GM10248 (cell line): ENCODE results near the gene C3orf52.

Experiments
- CTCF ChIA-PET: fragments of 300-600 bp; sonication (Branson Sonifier 250); formaldehyde crosslinking; extraction: SDS; loops from one replicate; lab custom pipeline; 2021; ENCODE audit warnings: antibody characterized with exemption; lab: Yijun Ruan, JAX
- POLR2A ChIA-PET: fragments of 350-650 bp; sonication (Branson Sonifier 250); formaldehyde crosslinking; extraction: SDS; loops from one replicate; lab custom pipeline; 2020; ENCODE audit warnings: antibody characterized with exemption; lab: Yijun Ruan, JAX
- DNase-seq: peaks from one replicate; pipeline ENCODE4 v3.0.0; 2012; ENCODE audit errors: extremely low spot score
- CTCF ChIP-seq: IDR thresholded peaks from 2 replicates; pipeline ENCODE4 v1.5.1; 2012; ENCODE audit warnings: mild to moderate bottlenecking, low read depth; ENCODE audit errors: extremely low read depth, missing control alignments, control extremely low read depth

C3orf52 gene

GRCh38 chr3:112115161-112115739, 29.1 kb downstream of the C3orf52 start:
- peak; percentile 57 for DNase-seq
- no peak for TF ChIP-seq CTCF
- POLR2A ChIA-PET: interaction anchor here (1.0 to 2.4 kb wide), 8 partner anchors 8 to 375 kb away, joined by 3 to 19 read pairs (median 6); partner anchors contain the start of genes CD200 and GCSAM
- CTCF ChIA-PET: interaction anchor here (0.8 to 5.6 kb wide), 4 partner anchors 14 to 405 kb away, joined by 3 to 94 read pairs (median 14); partner anchors contain the start of gene GCSAM

GRCh38 chr3:112115806-112116383, 29.7 kb downstream of the C3orf52 start:
- ChIA-PET POLR2A (interaction anchor here (1.0 to 2.4 kb wide), 9 partner anchors 7 to 374 kb away, joined by 3 to 19 read pairs (median 7); partner anchors contain the start of genes CD200 and GCSAM), CTCF (interaction anchor here (0.8 to 5.6 kb wide), 4 partner anchors 14 to 404 kb away, joined by 3 to 94 read pairs (median 14); partner anchors contain the start of gene GCSAM)
- DNase-seq: peak; percentile 28
- TF ChIP-seq CTCF: no peak

DNA sequence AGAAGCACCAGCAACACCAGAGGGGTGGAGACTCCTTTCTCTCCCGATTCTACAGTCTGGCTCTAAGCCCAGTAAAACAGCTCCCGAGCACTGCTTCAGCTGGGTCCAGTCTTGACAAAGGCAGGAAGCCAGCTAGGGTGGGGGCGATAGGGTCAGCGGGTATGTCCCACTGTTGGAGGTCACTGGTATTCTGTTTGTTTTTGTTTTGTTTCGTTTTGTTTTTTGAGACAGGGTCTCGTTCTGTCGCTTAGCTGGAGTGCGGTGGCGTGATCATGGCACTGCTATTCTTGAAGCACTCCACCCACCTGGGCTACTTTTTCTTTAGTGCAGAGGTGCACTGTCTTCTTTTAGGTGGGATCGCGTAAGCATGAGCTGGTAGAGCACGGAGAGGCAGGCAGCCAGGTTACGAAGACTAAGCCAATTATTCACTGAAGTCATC, 30.6 kb downstream of the C3orf52 start:
- ChIA-PET CTCF (interaction anchor here (0.8 to 5.6 kb wide), 4 partner anchors 13 to 405 kb away, joined by 3 to 94 read pairs (median 6); partner anchors contain the start of gene GCSAM), POLR2A (interaction anchor here (0.7 to 2.0 kb wide), 3 partner anchors 12 to 348 kb away, joined by 4 to 9 read pairs (median 4); no protein-coding TSS in a partner anchor)

DNA sequence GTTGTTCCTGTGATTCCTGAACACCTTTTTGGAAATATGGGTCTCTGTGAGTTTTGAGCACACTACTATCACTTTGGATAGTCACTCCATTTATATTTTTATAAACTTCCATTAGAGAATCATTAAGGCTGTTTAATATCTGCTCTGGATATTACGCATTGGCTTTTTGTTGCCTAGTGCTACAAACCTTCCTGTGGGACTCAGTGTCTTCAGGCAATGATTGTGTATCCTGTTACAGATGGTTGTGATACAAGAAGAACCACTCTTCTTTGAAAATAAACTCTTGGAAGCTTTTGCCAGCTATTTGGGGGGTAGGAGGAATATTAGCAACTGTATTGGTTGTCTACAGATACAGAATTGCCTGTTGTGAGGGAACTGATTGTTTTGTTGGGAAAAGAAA, 31.2 kb downstream of the C3orf52 start:
- no peak for TF ChIP-seq CTCF
- ChIA-PET POLR2A (interaction anchor here (0.7 to 2.0 kb wide), 5 partner anchors 11 to 366 kb away, joined by 3 to 9 read pairs (median 4); no protein-coding TSS in a partner anchor), CTCF (interaction anchor here (0.8 to 5.6 kb wide), 5 partner anchors 12 to 404 kb away, joined by 3 to 94 read pairs (median 4); partner anchors contain the start of gene GCSAM)
- no peak for DNase-seq

More for the DNA sequence above, 30.6 kb downstream of the C3orf52 start:
- TF ChIP-seq CTCF: no peak
- DNase-seq: no peak

DNA sequence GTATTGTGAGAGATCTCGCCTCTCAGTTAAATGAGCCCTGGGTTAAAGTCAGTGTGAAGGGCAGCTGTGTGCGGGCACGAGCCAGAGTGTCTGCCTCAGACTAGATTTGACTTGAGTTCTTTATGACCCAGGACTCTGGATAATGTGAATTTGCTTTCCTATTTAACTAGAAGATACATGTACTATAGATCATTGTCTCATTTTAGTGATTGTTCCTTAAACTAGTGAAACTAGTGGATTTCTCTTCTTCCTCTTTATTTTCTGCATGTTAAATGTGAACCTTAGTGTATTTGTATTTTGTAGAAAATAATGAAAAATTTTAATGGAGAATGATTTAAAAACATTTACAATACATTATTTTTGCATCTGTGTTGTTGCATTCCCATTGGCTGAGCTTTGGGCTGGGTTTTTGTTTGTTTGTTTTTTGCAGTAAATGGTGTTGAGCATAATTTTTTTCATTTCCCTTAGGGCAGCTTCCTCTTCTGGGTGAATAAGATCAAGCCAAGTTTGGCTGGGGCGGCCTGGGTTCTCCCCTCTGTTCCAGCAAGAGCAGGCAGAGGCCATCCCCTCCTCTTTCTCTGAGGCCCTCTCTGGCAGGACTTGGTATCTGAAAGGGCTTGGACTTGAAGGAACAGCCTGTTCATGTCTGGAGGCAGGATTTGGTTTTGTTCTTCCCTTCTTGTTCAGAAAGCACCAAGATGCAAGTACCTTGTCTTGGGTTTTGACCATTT, 31.8 kb downstream of the C3orf52 start:
- peak; percentile 31 for DNase-seq
- CTCF ChIA-PET: interaction anchor here (0.8 to 5.6 kb wide), 5 partner anchors 11 to 384 kb away, joined by 3 to 94 read pairs (median 4); partner anchors contain the start of gene GCSAM
- TF ChIP-seq CTCF: peak; percentile 28
- POLR2A ChIA-PET: interaction anchor here (0.7 to 2.0 kb wide), 4 partner anchors 11 to 366 kb away, joined by 3 to 9 read pairs (median 4); no protein-coding TSS in a partner anchor
